Measurements from ENCODE around the gene DNAJB1. TPM values are rescaled to one million over a fixed set of nuclear protein-coding genes. Genes with fewer than 3 reads are reported as not detected.

The DNAJB1 gene
- total and polyA plus RNA-seq, 5 experiments from 2014 or later, result 165 to 348 (median 205) TPM

GRCh38 chr19:14516746-14517438 lies 1.3 kb downstream of the DNAJB1 start:
- ATAC-seq (no peak), DNase-seq (peak in 4 of 10 donors; percentile 31 to 51 (median 44))
- Mint-ChIP-seq H3K9me3 (peaks cover 0 to 3% (median 0%) of the 10 kb centered on the region in 9 donors), H3K4me1 (peaks cover 37 to 69% (median 67%) of the 10 kb centered on the region in 4 donors), H3K4me3 (peak overlapping the region; percentile 92 to 98 (median 94)), H3K36me3 (peaks cover 11 to 48% (median 25%) of the 10 kb centered on the region in 3 donors), H3K27ac (peak overlapping the region; percentile 89 to 97 (median 94)), H3K27me3 (no peaks in the 10 kb centered on the region)
- POLR2A ChIA-PET, result interaction anchor here (0.6 to 13.2 kb wide), 26 partner anchors 9 to 631 kb away, joined by 3 to 609 read pairs (median 5); partner anchors contain the start of genes ASF1B, GIPC1, NDUFB7 and PTGER1

- peaks cover 35 to 65% (median 63%) of the 10 kb centered on the region in 4 donors for H3K4me1 Mint-ChIP-seq
- H3K36me3 Mint-ChIP-seq, result peaks cover 11 to 48% (median 25%) of the 10 kb centered on the region in 3 donors
- no peaks in the 10 kb centered on the region for H3K27me3 Mint-ChIP-seq
- peak overlapping the region; percentile 92 to 98 (median 94) for H3K4me3 Mint-ChIP-seq
- H3K9me3 Mint-ChIP-seq, result peaks cover 0 to 3% (median 0%) of the 10 kb centered on the region in 9 donors
- no peak for ATAC-seq
- DNase-seq, result peak in 1 of 10 donors; percentile 65
- H3K27ac Mint-ChIP-seq, result peak overlapping the region; percentile 89 to 97 (median 94)
- POLR2A ChIA-PET, result interaction anchor here (0.7 to 13.2 kb wide), 8 partner anchors 8 to 43 kb away, joined by 3 to 609 read pairs (median 30); partner anchors contain the start of genes GIPC1, PTGER1 and TECR
These were observed 2.1 kb downstream of the DNAJB1 start for GRCh38 chr19:14516048-14516534.

- Mint-ChIP-seq H3K9me3 (peaks cover 0 to 3% (median 0%) of the 10 kb centered on the region in 9 donors), H3K4me3 (peak overlapping the region; percentile 92 to 98 (median 94)), H3K4me1 (peaks cover 35 to 70% (median 64%) of the 10 kb centered on the region in 4 donors), H3K27me3 (no peaks in the 10 kb centered on the region), H3K36me3 (peaks cover 11 to 48% (median 25%) of the 10 kb centered on the region in 3 donors), H3K27ac (peak overlapping the region; percentile 89 to 97 (median 94))
- ATAC-seq (no peak), DNase-seq (no peak)
- POLR2A ChIA-PET, result interaction anchor here (0.7 to 13.2 kb wide), 9 partner anchors 8 to 42 kb away, joined by 3 to 609 read pairs (median 23); partner anchors contain the start of genes GIPC1, PTGER1 and TECR
These were observed 2.6 kb downstream of the DNAJB1 start for GRCh38 chr19:14515501-14516047.

GRCh38 chr19:14514215-14514863 lies 3.9 kb downstream of the DNAJB1 start:
- Mint-ChIP-seq H3K4me3 (peak overlapping the region; percentile 92 to 98 (median 94)), H3K27me3 (no peaks in the 10 kb centered on the region), H3K9me3 (peaks cover 0 to 3% (median 0%) of the 10 kb centered on the region in 9 donors), H3K36me3 (peaks cover 11 to 48% (median 25%) of the 10 kb centered on the region in 3 donors), H3K27ac (peak overlapping the region; percentile 84 to 97 (median 91)), H3K4me1 (peaks cover 30 to 67% (median 58%) of the 10 kb centered on the region in 4 donors)
- ATAC-seq, result no peak
- DNase-seq, result peak in 3 of 10 donors; percentile 29 to 63 (median 34)
- POLR2A ChIA-PET, result interaction anchor here (0.7 to 13.2 kb wide), 9 partner anchors 7 to 265 kb away, joined by 3 to 609 read pairs (median 4); partner anchors contain the start of genes GIPC1 and TECR

GRCh38 chr19:14512406-14512961 lies 5.7 kb downstream of the DNAJB1 start:
- POLR2A ChIA-PET, result interaction anchor here (0.6 to 0.7 kb wide), 3 partner anchors 28 to 78 kb away, joined by 4 to 7 read pairs (median 5); no protein-coding TSS in a partner anchor
- DNase-seq, result peak in 1 of 10 donors; percentile 52
- Mint-ChIP-seq H3K27me3 (no peaks in the 10 kb centered on the region), H3K36me3 (peaks cover 11 to 44% (median 25%) of the 10 kb centered on the region in 3 donors), H3K9me3 (no peaks in the 10 kb centered on the region), H3K4me1 (peaks cover 31 to 74% (median 62%) of the 10 kb centered on the region in 4 donors), H3K27ac (peak overlapping the region in 9 of 10 donors; percentile 5 to 97 (median 89)), H3K4me3 (no peak overlapping the region)
- peak in 1 of 2 donors; percentile 1 for ATAC-seq

GRCh38 chr19:14511229-14511593 lies 7.0 kb downstream of the DNAJB1 start:
- H3K9me3 Mint-ChIP-seq, result no peaks in the 10 kb centered on the region
- H3K27me3 Mint-ChIP-seq, result no peaks in the 10 kb centered on the region
- H3K36me3 Mint-ChIP-seq, result peaks cover 0 to 33% (median 17%) of the 10 kb centered on the region in 3 donors
- peak overlapping the region in 1 of 10 donors; percentile 48 for H3K4me3 Mint-ChIP-seq
- POLR2A ChIA-PET, result interaction anchor here (7.8 to 8.8 kb wide), 2 partner anchors 9 to 42 kb away, joined by 97 to 609 read pairs; partner anchors contain the start of gene DNAJB1
- ATAC-seq, result no peak
- H3K4me1 Mint-ChIP-seq, result peaks cover 30 to 77% (median 65%) of the 10 kb centered on the region in 4 donors
- DNase-seq, result no peak
- peak overlapping the region; percentile 21 to 97 (median 54) for H3K27ac Mint-ChIP-seq

DNA sequence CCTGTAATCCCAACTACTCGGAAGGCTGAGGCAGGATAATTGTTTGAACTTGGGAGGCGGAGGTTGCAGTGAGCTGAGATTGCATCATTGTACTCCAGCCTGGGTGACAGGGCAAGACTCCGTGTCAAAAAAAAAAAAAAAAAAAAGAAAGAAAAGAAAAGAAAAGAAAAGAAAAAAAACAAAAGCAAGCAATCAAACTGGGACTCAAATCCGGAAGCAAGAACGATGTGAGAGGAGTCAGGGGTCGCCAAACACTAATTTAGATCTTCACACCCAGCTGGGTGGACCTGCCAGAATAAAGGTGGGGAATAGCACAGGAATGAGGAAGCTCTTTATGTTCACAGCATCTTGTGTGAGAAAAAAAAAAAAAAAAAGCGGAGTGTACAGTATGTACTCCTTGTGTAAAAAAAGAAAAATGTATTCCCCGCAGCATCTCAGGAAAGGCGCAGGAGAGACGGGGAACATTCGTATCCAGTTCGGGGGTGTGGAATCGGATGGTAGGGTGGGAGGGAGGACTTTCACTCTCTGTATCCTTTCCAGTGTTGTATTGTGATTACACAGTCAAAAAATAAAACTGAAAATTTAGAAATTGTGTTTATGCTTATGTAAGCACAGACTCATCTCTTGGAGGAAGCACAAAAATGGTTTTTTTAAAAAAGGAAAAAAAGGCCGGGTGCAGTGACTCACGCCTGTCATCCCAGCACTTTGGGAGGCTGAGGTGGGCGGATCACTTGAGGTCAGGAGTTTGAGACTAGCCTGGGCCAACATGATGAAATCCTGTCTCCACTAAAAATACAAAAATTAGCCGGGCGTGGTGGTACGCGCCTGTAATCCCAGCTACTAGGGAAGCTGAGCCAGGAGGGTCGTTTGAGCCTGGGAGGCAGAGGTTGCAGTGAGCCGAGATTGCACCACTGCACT lies 7.6 kb downstream of the DNAJB1 start:
- no peak for DNase-seq
- peaks cover 30 to 76% (median 65%) of the 10 kb centered on the region in 4 donors for H3K4me1 Mint-ChIP-seq
- H3K36me3 Mint-ChIP-seq, result peaks cover 0 to 26% (median 10%) of the 10 kb centered on the region in 3 donors
- POLR2A ChIA-PET, result interaction anchor here (0.6 to 8.8 kb wide), 12 partner anchors 9 to 156 kb away, joined by 3 to 609 read pairs (median 6); partner anchors contain the start of genes DNAJB1, GIPC1, NDUFB7 and TECR
- no peaks in the 10 kb centered on the region for H3K9me3 Mint-ChIP-seq
- peak overlapping the region in 1 of 10 donors; percentile 48 for H3K4me3 Mint-ChIP-seq
- ATAC-seq, result no peak
- peak overlapping the region; percentile 7 to 97 (median 64) for H3K27ac Mint-ChIP-seq
- no peaks in the 10 kb centered on the region for H3K27me3 Mint-ChIP-seq

- H3K27me3 Mint-ChIP-seq, result no peaks in the 10 kb centered on the region
- no peaks in the 10 kb centered on the region for H3K9me3 Mint-ChIP-seq
- DNase-seq, result no peak
- H3K4me3 Mint-ChIP-seq, result peak overlapping the region in 9 of 10 donors; percentile 58 to 83 (median 73)
- H3K27ac Mint-ChIP-seq, result peak overlapping the region; percentile 90 to 99 (median 98)
- H3K36me3 Mint-ChIP-seq, result no peaks in the 10 kb centered on the region
- POLR2A ChIA-PET, result interaction anchor here (0.7 to 8.8 kb wide), 12 partner anchors 12 to 1817 kb away, joined by 3 to 609 read pairs (median 9); partner anchors contain the start of genes DDX39A, DNAJB1, GIPC1 and NDUFB7
- peaks cover 19 to 74% (median 66%) of the 10 kb centered on the region in 4 donors for H3K4me1 Mint-ChIP-seq
- no peak for ATAC-seq
These were observed 10.3 kb downstream of the DNAJB1 start for GRCh38 chr19:14507704-14508542.

DNA sequence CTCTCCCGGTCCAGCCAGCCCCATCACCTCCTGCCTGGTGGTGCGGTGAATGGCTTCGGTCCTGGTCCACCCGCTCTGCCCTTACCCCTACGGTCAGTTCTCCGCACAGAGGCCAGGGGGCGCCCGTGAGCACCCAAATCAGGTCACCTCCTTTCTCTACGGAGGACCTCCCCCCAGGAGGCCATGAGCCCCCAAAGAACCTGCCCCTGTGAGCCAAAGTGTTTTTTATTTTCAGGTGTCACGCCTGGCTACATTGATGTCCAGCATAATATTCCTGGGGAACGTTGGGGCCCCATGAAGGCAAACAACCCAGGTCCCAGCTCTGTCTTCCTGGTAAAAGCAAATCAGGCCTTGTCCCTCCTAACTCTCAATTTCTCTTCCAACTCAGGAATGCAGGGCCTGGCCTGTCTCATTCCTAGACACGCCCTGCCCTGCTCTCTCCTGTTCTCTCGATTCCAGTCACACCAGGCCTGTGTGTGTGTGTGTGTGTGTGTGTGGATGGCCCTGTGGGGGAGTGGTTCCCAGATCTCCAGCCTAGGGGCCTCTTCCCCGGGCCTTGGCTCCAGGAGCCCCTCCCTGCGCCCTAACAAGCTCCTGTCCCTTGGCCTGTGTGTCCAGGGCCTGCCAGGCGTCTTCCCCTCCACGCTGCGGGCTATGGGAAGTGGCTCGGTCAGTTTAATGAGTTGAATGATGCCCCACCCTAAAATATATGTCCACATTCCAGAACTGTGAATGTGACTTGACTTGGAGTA lies 12.5 kb downstream of the DNAJB1 start:
- no peaks in the 10 kb centered on the region for H3K36me3 Mint-ChIP-seq
- H3K27ac Mint-ChIP-seq, result peak overlapping the region; percentile 90 to 99 (median 98)
- no peaks in the 10 kb centered on the region for H3K27me3 Mint-ChIP-seq
- H3K9me3 Mint-ChIP-seq, result no peaks in the 10 kb centered on the region
- peak; percentile 31 to 42 for ATAC-seq
- peak; percentile 59 to 90 (median 76) for DNase-seq
- POLR2A ChIA-PET, result interaction anchor here (0.5 to 8.8 kb wide), 14 partner anchors 10 to 779 kb away, joined by 3 to 609 read pairs (median 5); partner anchors contain the start of genes DNAJB1, GIPC1, NDUFB7 and TECR
- peaks cover 21 to 72% (median 61%) of the 10 kb centered on the region in 4 donors for H3K4me1 Mint-ChIP-seq
- H3K4me3 Mint-ChIP-seq, result peak overlapping the region; percentile 56 to 79 (median 71)

Measured in naive thymus-derived CD8-positive, alpha-beta T cell (primary cell).